Smooth muscle cell of the brain vasculature (primary cell): Measurements from ENCODE around the gene ZNF467.
A peak's percentile ranks its signal among the peaks of the same experiment; 100 is the strongest.

Experiments
- DNase-seq: peaks from one replicate; pipeline ENCODE4 v3.0.0-alpha.2; 2012; ENCODE audit warnings: low read depth, low spot score

The ZNF467 gene

GRCh38 chr7:149772241-149772955, 990 bp downstream of the ZNF467 start:
- no peak for DNase-seq

GRCh38 chr7:149771720-149772240, 1.6 kb downstream of the ZNF467 start:
- peak; percentile 32 for DNase-seq

- no peak for DNase-seq
Measured at GRCh38 chr7:149770728-149771636, 2.4 kb downstream of the ZNF467 start.

- DNase-seq, result no peak
Measured at GRCh38 chr7:149769915-149770314, 3.5 kb downstream of the ZNF467 start.

GRCh38 chr7:149768931-149769330, 4.5 kb downstream of the ZNF467 start:
- no peak for DNase-seq

GRCh38 chr7:149767068-149767467, 6.3 kb downstream of the ZNF467 start:
- DNase-seq, result no peak

- no peak for DNase-seq
Measured at GRCh38 chr7:149766135-149766675, 7.2 kb downstream of the ZNF467 start.

- DNase-seq, result no peak
Measured at GRCh38 chr7:149765399-149766121, 7.8 kb downstream of the ZNF467 start.

GRCh38 chr7:149764481-149765398, 8.6 kb downstream of the ZNF467 start:
- DNase-seq, result no peak

GRCh38 chr7:149763563-149764240, 9.7 kb downstream of the ZNF467 start:
- no peak for DNase-seq

- DNase-seq, result no peak
Measured at GRCh38 chr7:149762610-149763009, 10.8 kb downstream of the ZNF467 start.

- no peak for DNase-seq
Measured at GRCh38 chr7:149762089-149762488, 11.3 kb downstream of the ZNF467 start.

GRCh38 chr7:149761307-149761706, 12.1 kb downstream of the ZNF467 start:
- DNase-seq, result no peak

- no peak for DNase-seq
Measured at GRCh38 chr7:149760538-149760937, 12.8 kb downstream of the ZNF467 start.

GRCh38 chr7:149759093-149759860, 14.1 kb downstream of the ZNF467 start:
- no peak for DNase-seq

GRCh38 chr7:149753375-149754233, 19.8 kb downstream of the ZNF467 start:
- no peak for DNase-seq

GRCh38 chr7:149752646-149753045, 20.7 kb downstream of the ZNF467 start:
- DNase-seq, result no peak
